HG02588 (cell line): ENCODE data around the gene MT1M.
"Not testable (repeated sequence)": the region's sequence is repeated elsewhere in the genome, so short reads cannot be mapped to it uniquely, and the experiment has no call there.

ENCODE experiments used
- ATAC-seq: cut with Tn5 transposase; IDR thresholded peaks from one replicate; pipeline ENCODE4 v1.9.1; 2021; ENCODE audit warnings: mild to moderate bottlenecking, moderate library complexity; ENCODE audit not compliant: unreplicated experiment

Gene MT1M

DNA sequence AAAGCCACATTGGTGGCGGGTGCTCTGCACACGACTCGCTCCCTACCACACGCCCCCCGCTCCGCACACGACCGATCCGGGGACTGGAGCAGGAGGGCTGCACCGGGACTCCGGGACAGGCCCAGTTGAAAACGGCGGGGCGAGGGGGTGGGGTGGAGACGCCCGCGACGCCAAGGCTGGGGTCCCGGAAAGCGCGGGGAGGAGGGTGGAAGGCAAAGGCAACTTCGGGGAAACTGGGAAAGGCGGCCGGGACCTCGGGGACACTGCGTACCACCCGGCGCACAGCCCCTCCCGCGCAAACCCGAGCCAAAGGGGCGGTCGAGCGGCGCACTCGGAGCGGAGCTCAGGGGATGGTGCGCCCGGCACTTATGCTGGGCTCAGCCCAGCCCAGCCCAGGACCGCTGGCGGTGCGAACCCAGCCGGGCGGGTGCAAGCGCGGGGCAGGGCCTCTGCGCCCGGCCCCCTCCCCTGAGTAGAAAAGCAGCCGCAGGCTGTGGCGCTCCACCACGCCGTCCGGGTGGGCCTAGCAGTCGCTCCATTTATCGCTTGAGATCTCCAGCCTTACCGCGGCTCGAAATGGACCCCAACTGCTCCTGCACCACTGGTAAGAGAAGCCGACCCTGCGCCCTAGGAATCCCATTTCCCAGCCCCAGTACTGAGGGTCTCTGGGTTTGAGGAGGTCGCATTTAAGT is at the start of gene MT1M:
Gene MT1M, plus strand, starts transcription at position 504 of the 692 bp plus-strand sequence. Its CDS starts 73 bp downstream, at position 577.
- no peak for ATAC-seq

DNA sequence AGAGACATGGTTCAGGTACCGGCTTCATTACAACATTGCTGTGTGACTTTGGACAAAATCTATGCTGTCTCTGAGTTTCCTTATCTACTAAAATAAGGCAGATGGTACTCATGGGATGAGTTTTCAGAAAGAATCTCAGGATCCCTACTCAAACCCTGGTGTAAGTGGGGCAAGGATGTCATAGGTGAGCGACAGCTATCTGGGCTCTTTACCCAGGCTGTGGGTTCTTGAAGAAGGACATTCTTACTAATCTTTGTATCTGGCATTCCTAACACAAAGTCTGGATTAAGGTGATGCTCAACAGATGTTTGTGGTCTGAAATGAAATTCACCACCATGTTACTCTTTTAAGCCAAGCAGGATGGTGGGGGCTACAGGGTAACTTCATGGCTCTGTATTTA is 49.5 kb upstream of the MT1M start:
- not testable (repeated sequence) for ATAC-seq

DNA sequence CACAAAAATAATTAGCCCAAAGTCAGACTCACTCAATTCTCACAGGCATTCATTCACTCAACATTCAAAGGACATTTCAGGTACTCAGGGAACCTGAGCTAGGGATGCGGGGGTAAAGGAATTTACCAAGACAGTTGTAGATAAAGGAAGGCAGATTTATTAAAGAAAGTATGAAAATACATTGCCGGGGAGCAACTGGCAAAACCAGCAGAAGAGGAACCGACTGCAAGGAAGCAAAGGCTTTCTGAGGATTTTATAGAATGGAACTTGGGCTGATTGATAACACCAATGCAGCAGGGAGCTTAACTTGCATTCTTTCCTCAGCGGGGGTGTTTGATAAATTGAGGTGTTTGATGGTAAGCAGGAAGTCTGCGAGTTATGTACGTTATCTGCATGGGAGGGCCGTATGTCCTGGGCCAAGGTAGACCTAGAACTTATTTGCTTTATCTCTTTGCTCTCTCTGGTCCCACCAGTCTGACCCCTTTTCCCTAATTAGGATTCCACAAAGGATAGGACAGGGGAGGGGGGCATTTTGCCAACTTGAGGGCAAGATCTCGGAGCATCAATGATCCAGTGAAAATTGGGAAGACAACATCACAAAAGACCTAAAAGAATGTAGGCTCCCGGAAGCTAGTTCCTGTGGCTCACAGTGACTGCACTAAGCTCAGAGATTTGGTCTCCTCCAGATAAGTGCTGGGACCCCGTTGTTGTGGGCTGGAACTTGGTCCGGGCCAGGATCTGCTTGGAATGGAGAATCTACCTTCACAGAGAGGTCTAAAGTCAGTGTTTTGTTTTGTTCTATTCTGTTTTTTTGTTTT is 48.9 kb upstream of the MT1M start:
- no peak for ATAC-seq

DNA sequence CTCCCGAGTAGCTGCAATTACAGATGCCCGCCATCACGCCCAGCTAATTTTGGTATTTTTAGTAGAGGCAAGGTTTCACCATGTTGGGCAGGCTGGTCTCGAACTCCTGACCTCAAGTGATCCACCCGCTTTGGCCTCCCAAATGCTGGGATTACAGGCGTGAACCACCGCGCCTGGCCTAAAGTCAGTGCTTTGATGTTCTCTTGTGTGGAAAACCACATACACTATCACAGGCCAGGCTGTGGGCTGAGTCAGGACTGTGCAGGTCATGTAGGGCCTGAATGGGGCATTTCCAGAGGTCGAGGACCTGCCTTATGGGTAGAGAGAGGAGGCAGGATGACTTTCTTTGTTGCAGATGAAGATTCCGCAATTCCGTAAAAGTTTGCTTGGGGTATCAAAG is 48.2 kb upstream of the MT1M start:
- ATAC-seq, result no peak

DNA sequence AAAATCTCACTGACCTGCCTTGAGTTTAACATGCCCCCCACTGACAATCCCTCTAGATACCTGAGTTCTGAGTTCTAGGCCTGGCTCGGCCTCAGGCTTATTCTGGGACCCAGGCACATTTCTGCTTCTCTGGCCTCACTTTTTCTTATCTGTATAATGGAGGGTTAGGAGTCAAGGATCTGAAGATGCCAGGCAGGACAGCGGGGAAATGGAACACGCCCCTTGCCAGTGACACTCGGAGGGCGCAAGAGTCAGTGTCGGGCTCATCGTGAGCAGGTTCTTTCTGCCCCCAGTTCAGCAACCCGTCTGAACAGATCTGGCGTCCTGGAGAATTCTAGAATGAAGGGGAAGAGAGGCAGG is 43.7 kb upstream of the MT1M start:
- no peak for ATAC-seq

DNA sequence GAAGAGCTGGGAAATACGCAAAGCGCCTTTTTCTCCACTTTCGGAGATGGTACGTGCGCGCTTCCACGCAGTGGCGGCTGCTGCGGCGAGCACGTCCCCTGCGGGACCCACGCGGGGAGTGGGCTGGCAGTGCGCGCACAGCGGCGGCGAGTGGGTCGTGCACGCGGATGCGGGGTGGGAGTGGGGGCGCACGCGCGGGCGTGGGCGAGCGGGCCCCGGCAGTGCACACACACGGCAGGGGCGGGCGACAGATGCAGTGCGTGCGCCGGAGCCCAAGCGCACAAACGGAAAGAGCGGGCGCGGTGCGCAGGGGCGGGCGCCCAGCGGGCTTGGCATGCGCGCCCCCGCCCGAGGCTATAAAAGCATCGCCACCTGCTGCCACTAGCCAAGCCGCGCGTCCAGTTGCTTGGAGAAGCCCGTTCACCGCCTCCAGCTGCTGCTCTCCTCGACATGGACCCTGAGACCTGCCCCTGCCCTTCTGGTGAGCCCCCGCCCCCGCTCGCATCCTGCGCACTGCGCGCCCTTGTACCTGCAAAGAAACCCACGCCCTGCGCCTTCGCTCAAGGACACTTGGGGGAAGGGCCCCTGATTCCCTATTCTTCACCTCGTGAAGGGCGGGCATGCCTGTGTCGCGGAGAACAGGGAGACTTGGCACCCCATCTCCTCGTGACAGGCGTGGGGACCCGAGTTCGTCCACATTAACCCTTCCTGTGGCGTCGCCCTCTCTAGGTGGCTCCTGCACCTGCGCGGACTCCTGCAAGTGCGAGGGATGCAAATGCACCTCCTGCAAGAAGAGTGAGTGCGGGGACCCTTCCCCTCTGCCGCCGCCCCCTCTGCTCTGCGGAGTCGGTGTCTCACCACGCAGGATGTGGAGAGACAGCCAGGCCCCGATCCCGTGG is 43.1 kb upstream of the MT1M start, which contains the start of gene MT3:
Gene MT3, plus strand, starts transcription at position 388 of the 899 bp plus-strand sequence. Its CDS starts 63 bp downstream, at position 451.
- no peak for ATAC-seq

DNA sequence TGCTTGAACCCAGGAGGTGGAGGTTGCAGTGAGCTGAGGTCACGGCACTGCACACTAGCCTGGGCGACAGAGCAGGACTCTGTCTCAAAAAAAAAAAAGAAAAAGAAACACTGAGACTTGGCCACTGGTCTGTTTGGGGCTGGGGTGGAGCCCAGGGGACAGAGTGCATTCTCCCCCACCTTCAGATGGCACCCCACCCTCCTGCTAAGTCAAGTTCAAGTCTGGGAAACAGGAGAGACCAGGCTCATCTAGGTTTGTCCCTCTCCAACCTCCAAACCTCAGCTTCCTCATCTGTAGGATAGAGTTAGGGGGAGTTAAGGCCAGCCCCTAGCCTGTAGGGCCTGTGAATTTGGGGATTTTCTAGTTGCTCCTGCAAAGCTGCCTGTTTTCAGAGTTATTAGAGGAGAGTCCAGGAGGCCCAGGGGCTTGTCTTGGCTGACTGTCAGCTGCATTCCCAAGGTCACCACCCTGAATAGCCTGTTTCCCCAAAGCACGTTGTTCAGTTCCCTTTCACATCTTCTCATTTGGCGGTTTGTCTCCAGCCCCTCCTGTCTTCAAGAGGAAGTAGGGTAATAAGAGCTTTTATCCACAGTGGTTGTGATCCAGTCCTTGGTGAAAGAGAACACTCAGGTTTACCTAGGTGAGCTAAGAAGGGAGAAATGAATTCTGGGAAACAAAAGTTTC is 40.9 kb upstream of the MT1M start:
- ATAC-seq, result no peak

DNA sequence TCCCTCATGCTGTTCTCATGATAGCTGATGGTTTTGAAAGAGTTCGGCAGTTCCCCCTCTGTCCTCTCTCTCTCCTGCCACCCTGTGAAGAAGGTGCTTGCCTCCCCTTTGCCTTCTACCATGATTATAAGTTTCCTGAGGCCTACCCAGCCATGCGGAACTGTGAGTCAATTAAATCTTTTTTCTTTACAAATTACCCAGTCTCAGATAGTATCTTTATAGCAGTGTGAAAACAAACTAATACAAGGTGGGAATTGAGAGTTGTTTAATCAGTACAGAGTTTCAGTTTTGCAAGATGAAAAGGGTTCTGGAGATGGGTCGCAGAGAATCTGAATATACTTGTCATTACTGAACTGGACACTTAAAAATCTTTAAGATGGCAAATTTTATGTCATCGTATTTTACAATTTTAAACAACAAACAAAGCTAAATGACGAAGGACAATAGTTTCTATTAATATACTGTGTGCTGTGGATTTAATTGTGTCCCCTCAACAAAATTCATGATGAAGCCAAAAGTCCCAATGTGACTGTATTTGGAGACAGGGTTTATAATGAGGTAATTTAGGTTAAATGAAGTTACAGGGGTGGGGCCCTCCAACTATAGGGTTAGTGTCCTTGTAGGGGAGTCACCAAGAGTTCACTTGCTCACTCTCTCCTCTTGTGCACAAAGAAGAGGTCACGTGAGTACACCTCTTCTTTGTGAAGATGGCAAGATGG is 38.7 kb upstream of the MT1M start:
- ATAC-seq, result no peak

DNA sequence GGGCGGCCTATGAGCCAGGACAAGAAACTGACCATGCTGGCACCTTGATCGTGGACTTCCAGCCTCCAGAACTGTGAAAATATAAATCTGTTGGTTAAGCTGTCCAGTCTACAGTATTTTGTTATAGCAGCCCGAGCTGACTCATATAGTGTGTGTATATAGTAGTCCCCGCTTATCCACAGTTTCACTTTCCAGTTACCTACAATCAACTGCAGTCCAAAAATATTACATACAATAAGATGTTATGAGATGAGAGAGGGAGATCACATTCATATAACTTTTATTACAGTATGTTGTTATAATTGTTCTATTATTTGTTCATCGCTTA is 38.2 kb upstream of the MT1M start:
- no peak for ATAC-seq

DNA sequence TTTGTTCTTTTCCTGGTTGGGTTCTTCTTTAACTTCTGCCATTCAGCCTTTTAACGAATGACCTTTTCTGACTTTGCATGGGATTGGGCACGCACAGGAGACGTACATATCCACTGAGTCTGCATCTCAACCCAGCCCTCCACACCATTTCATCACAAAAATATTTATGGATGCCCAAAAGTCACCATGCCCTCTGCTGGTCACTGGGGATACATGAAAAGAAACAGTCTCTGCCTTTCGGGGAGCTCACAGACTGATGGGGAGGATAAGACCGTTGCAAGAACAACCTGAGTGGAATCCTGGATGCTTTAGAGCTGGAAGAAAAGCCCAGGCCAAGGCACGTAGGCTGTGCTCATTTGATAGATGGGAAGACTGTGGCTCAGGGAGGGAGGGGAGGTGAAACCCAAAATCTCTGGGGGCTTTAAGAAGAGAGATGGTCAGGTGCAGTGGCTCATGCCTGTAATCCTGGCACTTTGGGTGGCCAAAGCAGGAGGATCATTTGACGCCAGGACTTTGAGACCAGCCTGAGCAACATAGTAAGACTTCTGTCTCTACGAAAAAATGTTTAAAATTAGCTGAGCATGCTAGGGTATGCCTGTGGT is 32.0 kb upstream of the MT1M start:
- ATAC-seq, result no peak

DNA sequence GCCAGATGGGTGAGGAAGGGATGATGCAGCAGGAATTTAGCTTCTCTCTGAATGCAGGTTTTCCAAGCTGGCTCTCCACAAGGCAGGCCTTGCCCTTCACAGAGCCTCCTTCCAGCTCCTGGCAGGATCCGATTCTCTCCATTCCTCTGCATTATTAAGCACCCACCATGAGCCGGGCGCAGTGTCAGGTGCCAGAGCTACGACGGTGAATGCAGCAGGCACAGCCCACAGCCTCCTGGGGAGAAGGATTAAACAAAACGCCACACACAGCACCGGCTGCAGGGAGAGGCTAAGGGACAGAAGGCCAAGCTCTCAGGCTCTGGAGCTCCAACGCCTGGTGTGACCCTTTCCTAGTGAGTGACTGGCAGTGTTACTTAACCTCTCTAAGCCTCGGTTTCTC is 31.1 kb upstream of the MT1M start:
- no peak for ATAC-seq

DNA sequence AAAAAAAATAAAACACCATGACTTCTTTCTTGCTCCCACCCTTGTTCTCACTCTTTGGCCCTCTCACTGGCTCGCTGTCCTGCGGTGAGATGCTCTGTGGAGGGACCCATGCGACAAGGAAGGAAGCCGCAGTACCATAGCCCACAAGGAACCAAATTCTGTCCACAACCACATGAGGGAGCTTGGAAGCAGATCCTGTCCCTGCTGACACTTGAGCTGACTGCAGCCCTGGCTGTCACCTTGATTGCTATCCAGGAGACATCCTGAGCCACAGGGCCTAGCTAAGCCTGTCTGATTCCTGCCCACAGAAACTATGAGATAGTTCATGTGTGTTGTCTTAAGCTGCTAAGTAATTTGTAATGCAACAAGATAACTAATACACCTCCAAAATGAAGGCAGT is 28.9 kb upstream of the MT1M start:
- no peak for ATAC-seq

DNA sequence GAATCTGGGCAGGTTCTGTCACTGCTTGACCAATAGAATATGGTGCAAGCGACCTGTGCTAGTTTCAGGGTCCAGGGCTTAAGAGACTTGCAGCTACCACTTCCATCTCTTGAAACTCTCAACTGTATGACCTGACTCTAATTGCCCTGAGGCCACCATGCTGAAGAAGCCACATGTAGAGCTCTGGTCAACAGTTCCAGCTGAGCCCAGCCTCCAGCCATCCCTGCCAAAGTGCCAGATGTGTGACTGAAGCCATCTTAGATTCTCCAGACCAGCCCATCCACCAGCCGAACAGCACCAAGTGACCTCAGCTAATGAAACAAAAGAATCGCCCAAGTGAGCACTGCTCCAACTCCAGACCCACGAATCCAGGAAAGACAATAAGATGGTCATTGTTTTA is 27.5 kb upstream of the MT1M start:
- no peak for ATAC-seq

DNA sequence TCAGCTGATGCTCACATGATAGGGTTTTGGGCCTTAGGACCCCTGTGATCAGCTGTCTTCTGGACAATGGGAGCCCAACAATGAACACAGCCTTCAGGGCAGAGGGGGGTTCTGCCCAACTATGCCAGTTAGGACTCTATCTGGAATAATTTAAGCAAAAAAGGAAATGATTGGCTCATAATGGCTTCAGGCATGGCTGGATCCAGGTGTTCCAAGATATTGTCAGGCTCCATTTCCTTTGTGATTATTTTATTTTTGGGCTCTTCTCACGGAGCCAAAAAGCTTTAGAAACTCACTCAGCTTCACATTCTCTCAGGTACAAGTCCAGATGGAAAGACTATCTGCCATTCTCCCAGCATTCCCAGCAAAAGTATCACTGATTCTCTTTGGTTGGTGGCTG is 27.0 kb upstream of the MT1M start:
- no peak for ATAC-seq

DNA sequence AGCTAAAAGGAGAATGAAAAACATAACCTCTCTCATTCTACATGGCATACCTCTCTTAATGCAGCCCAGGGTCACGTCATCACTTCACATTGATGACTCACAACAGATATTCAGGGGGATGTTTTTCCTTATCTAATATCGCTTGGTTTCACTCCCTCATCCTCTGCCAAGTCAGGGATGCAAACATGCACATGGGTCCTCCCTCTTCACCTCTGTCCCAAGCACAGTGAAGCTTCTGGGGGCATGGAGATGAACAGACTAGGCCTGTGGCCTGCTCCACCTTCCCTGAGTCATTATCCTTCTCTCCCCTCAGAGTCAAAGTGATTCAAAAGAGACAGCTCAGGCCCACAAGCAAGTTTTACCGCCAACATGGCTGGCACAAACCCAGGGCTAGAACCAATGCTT is 26.4 kb upstream of the MT1M start:
- ATAC-seq, result no peak

DNA sequence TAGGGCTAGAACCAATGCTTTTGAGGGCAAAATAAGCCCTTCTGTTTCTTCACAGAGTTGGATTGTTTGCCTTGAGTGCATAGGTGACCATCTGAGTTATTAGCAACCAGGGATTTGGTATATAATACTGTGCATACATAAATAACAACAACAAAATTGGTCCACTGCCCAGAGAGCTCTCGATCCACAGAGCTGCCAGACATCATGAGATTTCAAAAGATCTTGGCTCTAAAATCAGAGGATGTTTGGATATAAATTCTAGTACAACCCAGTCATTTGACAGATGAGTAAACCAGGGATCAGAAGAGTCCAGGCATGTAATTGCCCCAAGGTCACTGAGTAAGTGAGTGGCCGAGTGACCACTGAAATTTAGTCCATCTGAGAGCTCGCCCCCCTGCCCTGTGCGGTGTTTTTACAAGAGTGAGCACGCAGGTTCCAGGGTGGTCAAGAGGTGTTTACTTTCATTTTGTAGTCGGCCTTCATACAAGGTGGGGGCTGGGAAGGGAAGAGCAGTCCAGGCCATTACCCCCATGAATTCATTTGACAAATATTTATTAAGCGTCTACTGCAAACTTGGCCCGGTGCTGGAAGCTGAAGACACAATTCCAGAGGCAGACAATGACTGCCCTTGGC is 25.9 kb upstream of the MT1M start:
- no peak for ATAC-seq

DNA sequence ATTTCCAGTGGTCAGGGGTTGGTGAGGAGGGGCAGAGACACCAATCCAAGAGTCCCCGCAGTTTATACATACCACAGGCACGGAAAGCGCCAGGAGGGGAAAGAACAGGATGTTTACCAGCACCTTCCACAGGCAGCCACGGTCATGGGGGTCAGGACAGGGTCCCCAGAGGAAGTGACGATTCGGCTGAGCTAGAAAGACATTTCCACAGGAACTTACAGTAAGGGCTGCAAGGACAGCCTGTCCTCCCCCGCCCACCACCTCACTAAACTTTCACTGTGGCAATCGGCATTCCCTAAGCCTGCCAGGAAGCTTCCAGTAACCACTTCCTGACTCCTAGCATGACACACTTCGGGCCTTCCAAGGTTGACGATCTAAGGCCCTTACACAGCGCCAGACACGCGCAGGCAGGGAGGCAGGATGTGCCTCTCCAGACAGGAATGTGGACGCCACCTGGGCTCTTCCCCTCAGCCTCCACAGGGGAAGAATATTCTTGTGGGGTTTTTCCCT is 25.3 kb upstream of the MT1M start:
- ATAC-seq, result no peak

DNA sequence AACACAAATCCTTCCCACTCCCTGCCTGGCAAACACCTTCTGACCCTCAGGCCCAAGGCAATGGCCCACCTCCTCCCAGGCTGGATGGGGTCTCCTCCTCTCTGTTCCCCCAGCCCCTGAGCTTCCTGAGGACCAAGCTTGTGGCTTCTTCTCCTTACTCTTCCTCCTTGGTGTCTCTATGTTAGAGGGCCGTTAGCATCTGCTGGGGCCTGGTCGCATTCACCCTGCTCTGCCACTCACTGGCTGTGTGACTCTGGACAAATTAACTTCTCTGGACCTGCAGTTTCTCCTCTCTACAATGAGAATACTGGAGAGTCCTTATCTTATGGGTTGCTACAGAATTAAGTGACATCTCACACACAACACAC is 24.8 kb upstream of the MT1M start:
- no peak for ATAC-seq
